Neural cell (in vitro differentiated cells): ENCODE results near the gene IP6K1.

Source experiments
- CTCF ChIP-seq: fragments of 450-650 bp; IDR thresholded peaks from 2 replicates; pipeline ENCODE4 v1.5.1; 2014; ENCODE audit warnings: antibody characterized with exemption, mild to moderate bottlenecking, moderate library complexity; ENCODE audit not compliant: poor library complexity, severe bottlenecking
- EP300 ChIP-seq: fragments of 450-650 bp; conservative IDR thresholded peaks from 2 replicates; pipeline ENCODE4 v1.6.1; 2014; ENCODE audit warnings: antibody characterized with exemption, mild to moderate bottlenecking, moderate library complexity; ENCODE audit not compliant: poor library complexity, severe bottlenecking
- EZH2 ChIP-seq: fragments of 200-600, 300-800 bp; shearing (Covaris generic), sonication (generic); IDR thresholded peaks from 2 replicates; pipeline ENCODE4 v1.6.1; 2014; ENCODE audit warnings: antibody characterized with exemption, low read length, borderline replicate concordance, mild to moderate bottlenecking; ENCODE audit not compliant: insufficient read depth, poor library complexity, severe bottlenecking
- MXI1 ChIP-seq: fragments of 450-650 bp; conservative IDR thresholded peaks from 2 replicates; pipeline ENCODE4 v1.6.1; 2014; ENCODE audit warnings: antibody characterized with exemption, mild to moderate bottlenecking; ENCODE audit not compliant: poor library complexity, severe bottlenecking
- POLR2AphosphoS5 ChIP-seq: IDR thresholded peaks from 2 replicates; pipeline ENCODE4 v1.6.1; 2012
- RAD21 ChIP-seq: fragments of 450-650 bp; conservative IDR thresholded peaks from 2 replicates; pipeline ENCODE4 v1.6.1; 2014; ENCODE audit warnings: antibody characterized with exemption, mild to moderate bottlenecking, moderate library complexity
- SMC3 ChIP-seq: fragments of 450-650 bp; conservative IDR thresholded peaks from 2 replicates; pipeline ENCODE4 v1.6.1; 2014; ENCODE audit warnings: antibody characterized with exemption, mild to moderate bottlenecking, moderate library complexity; ENCODE audit not compliant: poor library complexity
- TAF1 ChIP-seq: IDR thresholded peaks from 2 replicates; pipeline ENCODE4 v1.6.1; 2012; ENCODE audit warnings: low read depth
- TF ChIP-seq, protein P1 (sequence below): IDR thresholded peaks from 2 replicates; pipeline ENCODE4 v1.6.1; 2012; ENCODE audit warnings: borderline replicate concordance

GRCh38 chr3:49799761-49800160, 13.4 kb upstream of the IP6K1 start, which contains the start of gene CDHR4:
- TF ChIP-seq CTCF (no peak), RAD21 (no peak), EP300 (no peak), MXI1 (no peak), POLR2AphosphoS5 (no peak), EZH2 (no peak), SMC3 (no peak), TAF1 (no peak)
- TF ChIP-seq, protein P1, sequence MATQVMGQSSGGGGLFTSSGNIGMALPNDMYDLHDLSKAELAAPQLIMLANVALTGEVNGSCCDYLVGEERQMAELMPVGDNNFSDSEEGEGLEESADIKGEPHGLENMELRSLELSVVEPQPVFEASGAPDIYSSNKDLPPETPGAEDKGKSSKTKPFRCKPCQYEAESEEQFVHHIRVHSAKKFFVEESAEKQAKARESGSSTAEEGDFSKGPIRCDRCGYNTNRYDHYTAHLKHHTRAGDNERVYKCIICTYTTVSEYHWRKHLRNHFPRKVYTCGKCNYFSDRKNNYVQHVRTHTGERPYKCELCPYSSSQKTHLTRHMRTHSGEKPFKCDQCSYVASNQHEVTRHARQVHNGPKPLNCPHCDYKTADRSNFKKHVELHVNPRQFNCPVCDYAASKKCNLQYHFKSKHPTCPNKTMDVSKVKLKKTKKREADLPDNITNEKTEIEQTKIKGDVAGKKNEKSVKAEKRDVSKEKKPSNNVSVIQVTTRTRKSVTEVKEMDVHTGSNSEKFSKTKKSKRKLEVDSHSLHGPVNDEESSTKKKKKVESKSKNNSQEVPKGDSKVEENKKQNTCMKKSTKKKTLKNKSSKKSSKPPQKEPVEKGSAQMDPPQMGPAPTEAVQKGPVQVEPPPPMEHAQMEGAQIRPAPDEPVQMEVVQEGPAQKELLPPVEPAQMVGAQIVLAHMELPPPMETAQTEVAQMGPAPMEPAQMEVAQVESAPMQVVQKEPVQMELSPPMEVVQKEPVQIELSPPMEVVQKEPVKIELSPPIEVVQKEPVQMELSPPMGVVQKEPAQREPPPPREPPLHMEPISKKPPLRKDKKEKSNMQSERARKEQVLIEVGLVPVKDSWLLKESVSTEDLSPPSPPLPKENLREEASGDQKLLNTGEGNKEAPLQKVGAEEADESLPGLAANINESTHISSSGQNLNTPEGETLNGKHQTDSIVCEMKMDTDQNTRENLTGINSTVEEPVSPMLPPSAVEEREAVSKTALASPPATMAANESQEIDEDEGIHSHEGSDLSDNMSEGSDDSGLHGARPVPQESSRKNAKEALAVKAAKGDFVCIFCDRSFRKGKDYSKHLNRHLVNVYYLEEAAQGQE = no peak
